ENCODE data around the gene DPP10. TPM values are rescaled to one million over a fixed set of nuclear protein-coding genes. Genes with fewer than 3 reads are reported as not detected.

Gene DPP10
- total RNA-seq, 2 experiments from 2014 or later = not detected

GRCh38 chr2:115887209-115887776 is 1444.9 kb downstream of the DPP10 start:
- POLR2A ChIA-PET = no interaction called here
- CTCF ChIA-PET = no interaction called here

More at GRCh38 chr2:115887209-115887776, 1444.9 kb downstream of the DPP10 start:
- DNase-seq (no peak), ATAC-seq (no peak)
- Mint-ChIP-seq H3K4me3 (no peak overlapping the region), H3K4me1 (ENCODE audit: low read depth) (no peaks in the 10 kb centered on the region), H3K36me3 (ENCODE audit: low read depth) (no peaks in the 10 kb centered on the region), H3K27me3 (no peaks in the 10 kb centered on the region), H3K27ac (no peak overlapping the region), H3K9me3 (peaks cover 25% of the 10 kb centered on the region)
- TF ChIP-seq CTCF (IDR thresholded peaks at IDR 0.05) = no peak
- intact Hi-C loops (cut with micrococcal nuclease) = no loop called here

All from activated CD8-positive, alpha-beta T cell treated with anti-CD3 and anti-CD28 coated beads for 36 hours (primary cell).